Transverse colon (tissue), 4 donors: ENCODE data around the gene RGS6. TPM values are rescaled to one million over a fixed set of nuclear protein-coding genes. Genes with fewer than 3 reads are reported as not detected.

Source experiments
- DNase-seq: peaks from one replicate; pipeline ENCODE4 v3.0.0-alpha.2; 2019
- H3K27ac ChIP-seq, 4 donors: fragments of 200-600 bp; sonication (generic); 2 replicates each; pipeline ENCODE4 v1.5.1; 2016 to 2018; ENCODE audit warnings: inconsistent platforms in 4 of 4
- H3K27me3 ChIP-seq: fragments of 200-600 bp; sonication (generic); 2 replicates; pipeline ENCODE4 v1.5.1; 2017; ENCODE audit warnings: inconsistent platforms
- H3K36me3 ChIP-seq, 4 donors: fragments of 200-600 bp; sonication (generic); 2 replicates each; pipeline ENCODE4 v1.5.1; 2017 to 2019; ENCODE audit warnings: inconsistent platforms in 4 of 4
- H3K4me1 ChIP-seq, 4 donors: fragments of 200-600 bp; sonication (generic); 2 replicates each; pipeline ENCODE4 v1.5.1; 2017 to 2020; ENCODE audit warnings: inconsistent platforms in 4 of 4
- H3K4me3 ChIP-seq, 4 donors: fragments of 200-600 bp; sonication (generic); 1 replicate in 1 of 4; 2 replicates in 3 of 4; pipeline versions ENCODE4 v1.5.1 to v1.6.1; 2017 to 2019; ENCODE audit warnings: inconsistent platforms in 4 of 4
- H3K9me3 ChIP-seq, 2 donors: fragments of 200-600 bp; sonication (generic); 2 replicates each; pipeline ENCODE4 v1.5.1; 2017 to 2019; ENCODE audit warnings: inconsistent platforms in 2 of 2
- CTCF ChIP-seq, 5 experiments: fragments of 200-600 bp in 3 of 5; fragments of 450-650 bp in 2 of 5; sonication (generic) in 3 of 5; IDR thresholded peaks; 1 replicate in 2 of 5; 2 replicates in 3 of 5; pipeline ENCODE4 v1.5.1; 2016 to 2017; ENCODE audit warnings: antibody characterized with exemption in 5 of 5, inconsistent platforms in 3 of 5, mild to moderate bottlenecking in 2 of 5, moderate library complexity in 1 of 5
- EP300 ChIP-seq: sonication (generic); formaldehyde crosslinking; IDR thresholded peaks from one replicate; pipeline ENCODE4 v1.6.1; 2017; ENCODE audit warnings: antibody characterized with exemption, low read depth
- POLR2A ChIP-seq: fragments of 450-650 bp; IDR thresholded peaks from one replicate; pipeline ENCODE4 v1.6.1; 2016; ENCODE audit warnings: antibody characterized with exemption, mild to moderate bottlenecking, moderate library complexity
- POLR2AphosphoS5 ChIP-seq, 3 donors: sonication (generic); formaldehyde crosslinking; IDR thresholded peaks; one replicate each; pipeline ENCODE4 v1.6.1; 2016; ENCODE audit warnings: antibody characterized with exemption in 3 of 3
- WGBS, 2 donors: methylation state at CpG; one replicate each; pipeline ENCODE4 v1.1.5; 2018; ENCODE audit warnings: low coverage in 1 of 2; 5-methylcytosine and 5-hydroxymethylcytosine counted together
- in situ Hi-C, 4 donors: fragments of 200-750 bp; cut with MboI; loops; one replicate each; pipeline versions ENCODE4 v1.15.0 to v1.15.1; 2017; ENCODE audit warnings: low sequenced_read_pairs in 3 of 4, low pct_ligation_motif_present in 1 of 4, low pct_unique_long_range_greater_than_20kb in 1 of 4
- intact Hi-C: fragments of 100-400 bp; cut with DNase I; formaldehyde crosslinking; loops from one replicate; pipeline ENCODE4 v1.15.1; 2023; ENCODE audit warnings: low total_unique reads
- total RNA-seq, 4 donors: library from RNA; depleted of rRNA; stranded (reverse); fragments of >200 nt; gene quantifications; one replicate each; pipeline ENCODE4 v1.1.0, GENCODE V29; 2016

RGS6 gene
- total RNA-seq, 4 donors from 2014 or later: 0.41 to 0.48 TPM; not detected in 2

GRCh38 chr14:72609205-72609916 is 677.1 kb downstream of the RGS6 start:
- Histone ChIP-seq H3K36me3 (no peaks in the 10 kb centered on the region), H3K27me3 (no peaks in the 10 kb centered on the region), H3K4me1 (no peaks in the 10 kb centered on the region), H3K9me3 (no peaks in the 10 kb centered on the region), H3K4me3 (no peak overlapping the region), H3K27ac (no peak overlapping the region)
- TF ChIP-seq POLR2A (no peak), POLR2AphosphoS5 (IDR thresholded peaks at IDR 0.05) (no peak), CTCF (IDR thresholded peaks at IDR 0.05) (no peak), EP300 (no peak)
- in situ Hi-C loops: no loop called here
- intact Hi-C loops: loop anchor here (2.0 kb wide), 1 partner anchor 37 kb away; no protein-coding TSS in a partner anchor
- no peak for DNase-seq
- 89 to 90% methylated on average over 3 to 12 of the region's 12 CpGs for WGBS, 2 donors

DNA sequence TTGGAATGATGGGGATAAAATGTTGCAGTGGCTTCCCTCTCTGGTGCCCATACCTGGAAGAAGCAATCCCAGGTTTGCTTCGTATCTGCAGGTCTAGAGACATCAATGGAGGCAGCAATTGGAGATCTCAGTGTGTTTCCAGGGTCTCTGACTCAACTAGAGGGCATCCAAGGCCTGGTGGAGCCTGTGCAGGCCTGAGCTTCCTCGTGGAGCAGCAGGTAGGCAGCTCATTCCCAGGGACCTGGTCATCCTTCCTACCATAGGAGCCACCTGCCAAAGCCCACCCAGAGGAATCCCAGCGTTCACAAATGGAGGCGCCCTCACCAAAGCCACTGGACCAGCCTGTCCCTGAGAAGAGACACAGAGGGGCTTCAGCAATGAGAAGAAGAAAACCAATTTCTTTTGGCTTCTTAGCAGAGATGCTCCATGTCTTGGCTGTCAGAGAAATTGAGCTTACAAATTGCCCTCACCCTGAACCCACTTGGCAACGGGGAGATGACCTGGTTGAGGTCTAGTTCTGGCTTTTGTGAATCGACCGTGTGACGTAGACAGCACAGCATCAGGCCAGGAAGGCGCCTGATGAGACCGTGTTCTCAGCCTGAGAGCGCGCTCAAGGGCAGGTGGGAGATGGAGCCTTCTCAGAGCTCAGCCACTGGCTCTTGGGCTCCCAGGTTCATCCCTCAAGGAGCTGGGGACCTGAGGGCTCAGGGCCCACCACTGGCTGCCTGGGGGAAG is 678.0 kb downstream of the RGS6 start:
- DNase-seq: no peak

DNA sequence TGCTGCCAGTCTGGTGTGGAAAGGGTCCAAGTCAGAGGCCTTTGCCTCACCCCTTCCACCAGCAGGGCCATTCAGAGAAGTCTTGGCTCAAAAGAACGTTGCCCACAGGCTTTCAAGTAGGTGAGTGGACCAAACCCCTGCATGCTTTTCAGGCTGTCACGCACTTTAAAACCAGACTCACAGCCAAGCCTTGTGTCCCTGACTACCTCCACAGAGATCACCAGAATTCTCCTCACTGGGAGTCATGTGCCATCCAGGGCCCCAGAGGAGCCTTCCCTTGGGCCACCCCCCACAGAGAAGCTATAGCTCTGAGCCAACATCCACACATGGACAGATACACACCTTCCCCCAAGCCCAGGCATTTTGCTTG is 678.6 kb downstream of the RGS6 start:
- Histone ChIP-seq H3K27me3 (no peaks in the 10 kb centered on the region), H3K27ac (no peak overlapping the region), H3K4me3 (no peak overlapping the region), H3K4me1 (peaks cover 0 to 5% (median 0%) of the 10 kb centered on the region in 4 donors), H3K9me3 (no peaks in the 10 kb centered on the region), H3K36me3 (no peaks in the 10 kb centered on the region)
- TF ChIP-seq POLR2A (no peak), EP300 (no peak), POLR2AphosphoS5 (IDR thresholded peaks at IDR 0.05) (no peak), CTCF (IDR thresholded peaks at IDR 0.05) (no peak)
- 88% methylated on average over 2 of the region's 2 CpGs; no CpG with 5 or more reads in 1 of the 2 donors for WGBS, 2 donors
- intact Hi-C loops: no loop called here
- DNase-seq: no peak
- in situ Hi-C loops: no loop called here

More for the DNA sequence above, 678.0 kb downstream of the RGS6 start:
- no peaks in the 10 kb centered on the region for H3K9me3 ChIP-seq
- H3K4me3 ChIP-seq: no peak overlapping the region
- H3K27me3 ChIP-seq: no peaks in the 10 kb centered on the region
- WGBS, 2 donors: 43 to 87% methylated on average over 1 to 12 of the region's 12 CpGs
- in situ Hi-C loops: no loop called here
- no peaks in the 10 kb centered on the region for H3K36me3 ChIP-seq
- H3K27ac ChIP-seq: no peak overlapping the region
- H3K4me1 ChIP-seq: no peaks in the 10 kb centered on the region
- no peak for TF ChIP-seq CTCF (IDR thresholded peaks at IDR 0.05)
- intact Hi-C loops: no loop called here

GRCh38 chr14:72611506-72611905 is 679.3 kb downstream of the RGS6 start:
- Histone ChIP-seq H3K36me3 (no peaks in the 10 kb centered on the region), H3K9me3 (no peaks in the 10 kb centered on the region), H3K4me1 (peaks cover 0 to 8% (median 0%) of the 10 kb centered on the region in 4 donors), H3K4me3 (no peak overlapping the region), H3K27ac (no peak overlapping the region), H3K27me3 (no peaks in the 10 kb centered on the region)
- intact Hi-C loops (no loop called here), in situ Hi-C loops (no loop called here)
- TF ChIP-seq CTCF (IDR thresholded peaks at IDR 0.05) (no peak), POLR2A (no peak), EP300 (no peak), POLR2AphosphoS5 (IDR thresholded peaks at IDR 0.05) (no peak)
- DNase-seq: no peak
- 95 to 100% methylated on average over 1 to 4 of the region's 4 CpGs for WGBS, 2 donors
